Measurements from ENCODE around the gene CDKN2D. TPM values are rescaled to one million over a fixed set of nuclear protein-coding genes. Genes with fewer than 3 reads are reported as not detected.

CDKN2D gene
- total and polyA plus RNA-seq, 2 of the 13 experiments (the other 11 are each of a cell fraction or from before 2014, with no cell fraction given) = 5.4 to 8.6 TPM

DNA sequence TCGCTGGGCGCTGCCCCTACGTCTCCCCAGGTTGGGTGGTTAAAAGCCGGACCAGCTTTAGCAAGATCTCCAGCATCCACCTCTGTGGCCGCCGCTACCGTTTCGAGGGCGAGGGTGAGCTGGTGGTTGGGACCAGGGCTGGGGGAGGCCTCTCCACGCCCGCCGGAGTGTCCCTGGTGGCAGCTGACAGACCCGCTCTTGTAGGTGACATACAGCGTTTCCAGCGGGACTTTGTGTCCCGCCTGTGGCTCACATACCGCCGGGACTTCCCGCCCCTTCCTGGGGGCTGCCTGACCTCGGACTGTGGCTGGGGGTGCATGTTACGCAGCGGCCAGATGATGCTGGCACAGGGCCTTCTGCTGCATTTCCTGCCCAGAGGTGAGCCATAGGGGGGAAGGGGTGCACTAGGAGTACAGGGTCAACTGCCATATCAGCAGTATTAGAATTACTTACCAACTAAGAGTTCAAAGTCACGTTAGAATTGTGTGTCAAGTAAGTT is 24.0 kb downstream of the CDKN2D start (continued):
- TF ChIP-seq HINFP (CRISPR knock-in tag; IDR thresholded peaks at IDR 0.05; ENCODE audit: low read depth) (no peak), ZNF484 (CRISPR knock-in tag; IDR thresholded peaks at IDR 0.05; ENCODE audit: borderline replicate concordance, low read depth) (no peak), THAP9 (CRISPR knock-in tag; IDR thresholded peaks at IDR 0.05; ENCODE audit: borderline replicate concordance) (0 out of 2 replicates have a peak, but pooled peaks have one; percentile 32), SAFB2 (CRISPR knock-in tag; IDR thresholded peaks at IDR 0.05; ENCODE audit: borderline replicate concordance, low read depth) (0 out of 2 replicates have a peak, but pooled peaks have one; percentile 30), HOXA9 (CRISPR knock-in tag; IDR thresholded peaks at IDR 0.05; ENCODE audit: borderline replicate concordance) (no peak), ZNF263 (CRISPR knock-in tag; IDR thresholded peaks at IDR 0.05) (no peak), ZBTB38 (CRISPR knock-in tag; IDR thresholded peaks at IDR 0.05) (peak; percentile 97), ASH2L (IDR thresholded peaks at IDR 0.05; ENCODE audit: insufficient read length, low read depth, low read length) (no peak), ZNF788 (CRISPR knock-in tag; IDR thresholded peaks at IDR 0.05; ENCODE audit: borderline replicate concordance) (no peak), ZNF615 (CRISPR knock-in tag; IDR thresholded peaks at IDR 0.05; ENCODE audit: borderline replicate concordance) (no peak), SP2 (CRISPR knock-in tag; IDR thresholded peaks at IDR 0.05) (no peak), ZNF230 (CRISPR knock-in tag; IDR thresholded peaks at IDR 0.05) (no peak), ZBTB33 (CRISPR knock-in tag; IDR thresholded peaks at IDR 0.05) (peak; percentile 93), PLRG1 (conservative IDR thresholded peaks at IDR 0.05) (no peak), ZFP1 (CRISPR knock-in tag; IDR thresholded peaks at IDR 0.05) (no peak), MAFF (IDR thresholded peaks at IDR 0.05; ENCODE audit: low read depth, low read length) (peak; percentile 46), ZNF564 (CRISPR knock-in tag; IDR thresholded peaks at IDR 0.05) (no peak), CCAR2 (optimal IDR thresholded peaks at IDR 0.05; ENCODE audit: low read depth, low read length) (no peak)
- TF ChIP-seq, protein P1, sequence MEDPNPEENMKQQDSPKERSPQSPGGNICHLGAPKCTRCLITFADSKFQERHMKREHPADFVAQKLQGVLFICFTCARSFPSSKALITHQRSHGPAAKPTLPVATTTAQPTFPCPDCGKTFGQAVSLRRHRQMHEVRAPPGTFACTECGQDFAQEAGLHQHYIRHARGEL (CRISPR knock-in tag; IDR thresholded peaks at IDR 0.05) = no peak
- TF ChIP-seq, protein P2, sequence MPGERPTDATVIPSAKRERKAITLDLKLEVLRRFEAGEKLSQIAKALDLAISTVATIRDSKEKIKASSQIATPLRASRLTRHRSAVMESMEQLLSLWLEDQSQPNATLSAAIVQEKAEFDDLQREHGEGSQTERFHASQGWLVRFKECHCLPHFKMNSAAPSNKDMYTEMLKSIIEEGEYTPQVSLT (CRISPR knock-in tag; IDR thresholded peaks at IDR 0.05; ENCODE audit: borderline replicate concordance, low read depth) = no peak
- TF ChIP-seq, protein P3, sequence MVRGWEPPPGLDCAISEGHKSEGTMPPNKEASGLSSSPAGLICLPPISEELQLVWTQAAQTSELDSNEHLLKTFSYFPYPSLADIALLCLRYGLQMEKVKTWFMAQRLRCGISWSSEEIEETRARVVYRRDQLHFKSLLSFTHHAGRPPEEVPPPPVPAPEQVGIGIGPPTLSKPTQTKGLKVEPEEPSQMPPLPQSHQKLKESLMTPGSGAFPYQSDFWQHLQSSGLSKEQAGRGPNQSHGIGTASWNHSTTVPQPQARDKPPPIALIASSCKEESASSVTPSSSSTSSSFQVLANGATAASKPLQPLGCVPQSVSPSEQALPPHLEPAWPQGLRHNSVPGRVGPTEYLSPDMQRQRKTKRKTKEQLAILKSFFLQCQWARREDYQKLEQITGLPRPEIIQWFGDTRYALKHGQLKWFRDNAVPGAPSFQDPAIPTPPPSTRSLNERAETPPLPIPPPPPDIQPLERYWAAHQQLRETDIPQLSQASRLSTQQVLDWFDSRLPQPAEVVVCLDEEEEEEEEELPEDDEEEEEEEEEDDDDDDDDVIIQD (CRISPR knock-in tag; IDR thresholded peaks at IDR 0.05; ENCODE audit: low read depth) = no peak

Measured in HepG2 (cell line).